ENCODE data around the gene PDLIM7.

PDLIM7 gene

GRCh38 chr5:177507596-177508220 is 10.3 kb upstream of the PDLIM7 start:
- no peak for DNase-seq (ENCODE audit: low read depth, low spot score)
- no peak overlapping the region for H3K4me3 ChIP-seq (ENCODE audit: low read depth, low read length)
- CTCF ChIA-PET: interaction anchor here (1.1 to 1.2 kb wide), 3 partner anchors 18 to 198 kb away, joined by 3 read pairs; no protein-coding TSS in a partner anchor
- no peak for TF ChIP-seq CTCF (IDR thresholded peaks at IDR 0.05; ENCODE audit: insufficient read depth, low read length, missing control alignments)
- POLR2A ChIA-PET: interaction anchor here (1.1 to 2.0 kb wide), 2 partner anchors 10 to 12 kb away, joined by 3 to 7 read pairs; partner anchors contain the start of gene PDLIM7

DNA sequence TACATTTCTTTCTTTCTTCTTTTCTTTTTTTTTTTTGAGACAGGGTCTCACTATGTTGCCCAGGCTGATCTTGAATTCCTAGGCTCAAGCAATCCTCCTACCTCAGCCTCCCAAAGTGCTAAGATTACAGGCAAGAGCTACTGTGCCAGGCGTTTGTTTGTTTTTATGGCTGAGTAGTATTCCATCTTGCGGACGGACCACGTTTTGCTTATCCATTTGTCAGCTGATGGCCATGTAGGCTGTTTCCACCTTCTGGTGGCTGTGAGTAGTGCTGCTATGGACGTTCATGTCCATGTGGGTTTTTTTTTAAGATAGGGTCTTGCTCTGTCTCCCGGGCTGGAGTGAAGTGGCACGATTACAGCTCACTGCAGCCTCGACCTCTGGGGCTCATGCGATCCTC is 9.8 kb upstream of the PDLIM7 start:
- DNase-seq (ENCODE audit: low read depth, low spot score): no peak
- POLR2A ChIA-PET: interaction anchor here (0.8 to 2.0 kb wide), 4 partner anchors 10 to 14 kb away, joined by 3 to 7 read pairs (median 4); partner anchors contain the start of gene PDLIM7
- CTCF ChIA-PET: interaction anchor here (0.7 to 1.2 kb wide), 3 partner anchors 18 to 197 kb away, joined by 3 read pairs; no protein-coding TSS in a partner anchor
- no peak overlapping the region for H3K4me3 ChIP-seq (ENCODE audit: low read depth, low read length)
- peak; percentile 18 for TF ChIP-seq CTCF (IDR thresholded peaks at IDR 0.05; ENCODE audit: insufficient read depth, low read length, missing control alignments)

- no peak for DNase-seq (ENCODE audit: low read depth, low spot score)
- no peak overlapping the region for H3K4me3 ChIP-seq (ENCODE audit: low read depth, low read length)
- ChIA-PET POLR2A (interaction anchor here (0.9 to 1.0 kb wide), 2 partner anchors 11 to 36 kb away, joined by 3 to 4 read pairs; no protein-coding TSS in a partner anchor), CTCF (interaction anchor here (1.5 to 1.9 kb wide), 2 partner anchors 11 to 101 kb away, joined by 6 read pairs; partner anchors contain the start of gene DDX41)
- TF ChIP-seq CTCF (IDR thresholded peaks at IDR 0.05; ENCODE audit: insufficient read depth, low read length, missing control alignments): no peak
Measured at GRCh38 chr5:177505075-177505474, 7.7 kb upstream of the PDLIM7 start.

DNA sequence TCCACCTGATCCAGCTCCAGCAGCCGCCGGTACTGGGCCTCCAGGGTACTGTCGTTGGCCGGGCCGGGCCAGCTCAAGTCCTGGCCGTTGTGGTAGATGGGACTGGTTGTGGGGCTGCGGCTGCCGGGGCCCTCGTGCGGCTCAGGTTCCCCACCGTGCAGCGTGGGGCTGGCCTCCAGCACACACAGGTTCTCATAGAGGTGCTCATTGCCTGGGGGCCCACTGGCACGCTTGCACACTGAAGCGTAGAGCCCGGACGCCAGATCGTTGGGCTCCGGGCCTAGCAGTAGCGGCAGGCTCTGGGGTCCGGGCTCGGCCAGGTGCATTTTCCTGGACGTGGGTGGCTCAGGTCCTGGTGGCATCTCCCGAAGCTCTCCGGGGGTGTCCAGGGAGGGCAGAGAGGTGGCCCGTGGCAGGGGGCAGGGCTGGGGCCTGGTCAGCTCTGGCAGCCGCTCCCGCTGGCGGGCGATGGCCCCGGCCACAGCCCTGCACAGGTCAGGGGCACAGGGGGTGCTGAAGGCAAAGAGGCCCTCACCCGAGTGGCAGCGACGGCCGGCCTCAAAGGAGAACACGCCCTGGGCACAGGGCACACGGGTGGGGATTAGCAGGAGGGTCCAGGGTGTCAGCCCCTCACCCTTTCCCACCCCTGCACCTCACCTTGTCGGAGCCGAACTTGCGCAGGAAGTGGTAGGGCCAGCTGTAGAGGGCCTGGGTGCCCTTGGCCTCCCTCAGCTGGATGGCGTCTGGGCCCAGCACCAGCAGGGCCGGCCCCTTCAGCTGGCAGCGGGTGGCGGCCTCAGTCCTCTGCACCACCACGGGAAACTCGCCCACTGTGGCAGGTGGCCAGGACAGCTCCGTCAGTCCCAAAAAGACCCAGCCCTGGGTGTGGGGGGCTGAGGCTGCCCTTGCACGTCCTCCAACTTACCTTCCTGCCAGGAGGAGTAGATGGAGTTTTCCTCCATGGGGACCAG is 7.0 kb upstream of the PDLIM7 start:
- TF ChIP-seq CTCF (IDR thresholded peaks at IDR 0.05; ENCODE audit: insufficient read depth, low read length, missing control alignments): no peak
- DNase-seq (ENCODE audit: low read depth, low spot score): no peak
- no peak overlapping the region for H3K4me3 ChIP-seq (ENCODE audit: low read depth, low read length)
- POLR2A ChIA-PET: interaction anchor here (0.7 to 1.0 kb wide), 2 partner anchors 12 to 46 kb away, joined by 3 read pairs; no protein-coding TSS in a partner anchor
- CTCF ChIA-PET: interaction anchor here (1.0 to 7.5 kb wide), 6 partner anchors 11 to 195 kb away, joined by 3 to 105 read pairs (median 6); partner anchors contain the start of gene DDX41

DNA sequence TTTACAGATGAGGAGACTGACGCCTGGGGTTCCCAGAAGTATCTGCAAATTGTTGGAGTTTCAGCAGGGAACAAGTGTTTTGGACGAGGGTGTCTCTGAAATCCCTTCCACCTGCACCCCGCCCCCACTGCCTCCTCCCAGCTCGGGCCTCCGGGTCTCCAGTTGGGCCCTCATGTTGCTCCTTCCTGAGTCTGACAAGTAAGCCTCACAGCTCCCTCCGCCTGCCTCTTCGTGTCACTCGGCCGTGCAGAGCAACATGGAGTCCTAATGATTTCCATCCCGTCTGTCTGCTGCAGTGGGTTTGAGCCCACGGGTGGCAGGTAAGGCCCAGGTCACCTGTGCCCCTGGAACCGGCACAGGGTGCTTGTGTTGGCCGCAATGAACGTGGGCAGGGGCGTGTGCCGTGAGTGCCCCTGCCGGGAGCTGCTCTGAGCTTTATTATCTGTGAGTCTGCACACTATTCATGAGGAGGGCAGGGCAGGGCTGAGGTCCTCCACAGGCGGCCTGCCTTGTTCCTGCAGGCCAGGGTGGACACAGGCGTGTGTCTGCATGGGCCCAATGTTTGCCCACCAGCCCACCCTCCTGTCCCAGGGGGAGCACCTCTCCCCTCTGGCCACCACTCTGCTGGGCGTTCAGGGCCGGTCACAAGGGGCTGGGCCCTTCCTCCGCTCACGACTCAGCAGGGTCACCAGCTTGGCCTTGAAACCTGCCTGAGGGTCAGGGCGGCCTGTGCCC is 6.1 kb upstream of the PDLIM7 start:
- POLR2A ChIA-PET: interaction anchor here (0.7 kb wide), 1 partner anchor 47 kb away, joined by 3 read pairs; no protein-coding TSS in a partner anchor
- CTCF ChIA-PET: interaction anchor here (0.7 to 16.4 kb wide), 9 partner anchors 12 to 194 kb away, joined by 3 to 261 read pairs (median 13); partner anchors contain the start of genes DBN1 and DDX41

More for the DNA sequence above, 6.1 kb upstream of the PDLIM7 start:
- TF ChIP-seq CTCF (IDR thresholded peaks at IDR 0.05; ENCODE audit: insufficient read depth, low read length, missing control alignments): no peak
- no peak for DNase-seq (ENCODE audit: low read depth, low spot score)
- H3K4me3 ChIP-seq (ENCODE audit: low read depth, low read length): no peak overlapping the region
